HG02884 (cell line): ENCODE results near the gene AKAP5.
A peak's percentile ranks its signal among the peaks of the same experiment; 100 is the strongest.
"Not testable (repeated sequence)": the region's sequence is repeated elsewhere in the genome, so short reads cannot be mapped to it uniquely, and the experiment has no call there.

Experiments used
- ATAC-seq: cut with Tn5 transposase; IDR thresholded peaks from one replicate; pipeline ENCODE4 v1.9.1; 2021; ENCODE audit warnings: mild to moderate bottlenecking, moderate library complexity; ENCODE audit not compliant: unreplicated experiment

AKAP5 gene

DNA sequence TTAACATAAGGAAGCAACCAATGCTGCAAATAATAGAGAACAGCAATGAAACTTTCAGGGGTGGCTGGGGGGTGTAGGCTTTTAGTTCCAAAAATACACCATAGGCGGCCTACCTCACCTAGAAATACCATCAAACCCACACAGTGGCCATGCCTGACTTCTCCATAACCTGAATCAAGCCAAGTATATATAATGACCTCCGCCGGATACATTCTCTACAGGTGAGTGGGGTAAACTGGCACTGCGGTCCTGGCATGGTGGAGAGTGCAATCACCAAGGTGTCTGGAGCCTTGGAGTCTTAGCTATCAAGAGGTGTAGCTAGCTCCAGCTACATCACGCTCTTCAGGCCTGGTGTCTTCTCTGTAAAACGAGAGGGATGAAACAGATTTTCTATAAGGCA, 37.2 kb downstream of the AKAP5 start:
- no peak for ATAC-seq

- no peak for ATAC-seq
Observed at GRCh38 chr14:64502887-64503433, 37.7 kb downstream of the AKAP5 start.

DNA sequence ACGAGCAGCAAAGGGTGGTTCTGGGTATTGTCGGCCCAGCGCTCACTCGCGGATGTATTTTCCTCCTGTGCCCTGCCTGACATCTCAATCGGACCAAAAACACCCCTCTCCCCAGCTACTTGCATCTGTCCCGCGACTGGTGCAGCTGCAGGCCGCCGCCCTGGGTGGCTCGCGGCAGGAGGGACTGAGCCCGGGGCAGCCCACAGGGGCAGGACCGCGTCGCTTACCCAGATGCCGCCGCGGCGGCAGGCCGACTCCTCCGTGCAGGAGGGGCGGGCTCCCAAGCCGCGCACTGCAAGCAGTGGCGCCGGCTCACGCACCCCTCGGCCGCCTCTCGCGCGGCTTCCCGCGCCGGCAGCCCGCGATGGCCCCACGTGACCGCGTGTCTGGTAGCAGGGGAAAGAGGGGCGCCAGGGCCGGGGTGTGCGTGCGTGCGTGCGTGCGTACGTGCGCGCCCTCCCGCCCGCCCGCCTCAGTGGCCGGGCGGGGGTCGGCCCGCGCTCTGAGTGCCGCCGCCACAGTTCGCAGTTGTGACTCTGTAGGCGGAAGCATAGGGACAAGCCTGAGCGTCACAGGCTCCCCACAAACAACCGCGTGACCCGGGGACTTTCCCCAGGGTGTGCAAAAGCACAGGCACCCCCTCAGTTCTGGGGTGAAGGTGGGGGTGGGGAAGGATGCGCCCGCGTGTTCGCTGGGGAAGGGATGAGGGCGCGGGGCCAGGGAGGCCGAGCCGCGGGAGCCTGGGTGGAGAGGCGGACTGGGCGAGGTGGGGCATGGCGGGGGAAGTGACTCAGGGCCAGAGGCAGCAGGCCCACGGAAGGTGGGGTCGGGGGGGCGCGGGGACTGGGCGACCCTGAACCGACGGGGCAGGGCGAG, 38.4 kb downstream of the AKAP5 start, which contains the start of gene ZBTB25:
Gene ZBTB25, minus strand, starts transcription at position 405 of the 876 bp plus-strand sequence. CDS start 13,305 bp downstream, outside the sequence.
- ATAC-seq: peak; percentile 49

GRCh38 chr14:64504310-64504896, 39.1 kb downstream of the AKAP5 start, which contains the start of gene ZBTB1:
TSS of gene ZBTB1 (plus strand) at chr14:64504770. CDS start at chr14:64521505, 16,735 bp downstream.
- peak; percentile 7 for ATAC-seq

DNA sequence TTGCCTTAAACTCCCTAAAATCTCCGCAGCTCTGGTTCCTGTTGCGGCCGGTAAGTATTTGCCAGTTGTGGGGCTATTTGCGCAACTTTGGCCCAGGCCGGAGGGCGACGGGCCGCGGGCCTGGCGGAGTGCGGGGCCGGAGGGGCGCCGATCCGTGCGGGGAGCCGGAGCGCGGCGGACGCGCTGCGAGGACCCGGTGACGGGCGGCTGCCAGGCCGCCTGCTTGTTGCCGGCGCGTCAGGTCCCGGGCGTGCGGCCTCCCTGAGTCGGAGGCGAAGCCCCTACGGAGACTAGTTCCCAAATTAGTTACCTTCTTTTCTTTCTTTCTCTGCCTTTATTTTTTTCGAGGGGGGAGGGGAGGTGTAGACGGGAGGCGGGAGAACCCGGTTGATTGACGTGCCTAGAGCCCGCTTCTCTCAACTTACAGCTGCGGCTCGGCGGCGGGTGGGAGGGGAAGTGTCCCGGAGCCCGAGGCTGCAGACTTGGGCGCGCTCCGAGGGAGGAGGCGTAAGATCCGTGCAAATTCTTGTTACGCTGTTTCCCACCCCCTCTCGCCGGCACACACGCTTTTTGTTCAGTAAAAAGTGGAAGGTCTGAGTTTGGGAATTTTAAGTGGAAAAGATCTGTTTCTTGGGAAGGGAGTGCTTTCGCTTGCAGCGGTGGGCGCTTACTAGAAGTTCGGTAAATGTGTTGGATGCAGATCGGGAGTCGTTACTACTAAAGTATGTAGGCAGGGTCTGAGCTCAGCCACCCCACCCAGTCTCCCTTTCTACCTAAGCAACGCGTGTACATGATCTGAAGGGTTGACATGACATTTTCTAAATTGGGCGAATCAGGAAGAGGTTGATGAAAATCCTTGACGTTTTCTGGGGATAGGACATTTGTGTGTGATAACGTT, 39.8 kb downstream of the AKAP5 start:
- ATAC-seq: peak; percentile 22

DNA sequence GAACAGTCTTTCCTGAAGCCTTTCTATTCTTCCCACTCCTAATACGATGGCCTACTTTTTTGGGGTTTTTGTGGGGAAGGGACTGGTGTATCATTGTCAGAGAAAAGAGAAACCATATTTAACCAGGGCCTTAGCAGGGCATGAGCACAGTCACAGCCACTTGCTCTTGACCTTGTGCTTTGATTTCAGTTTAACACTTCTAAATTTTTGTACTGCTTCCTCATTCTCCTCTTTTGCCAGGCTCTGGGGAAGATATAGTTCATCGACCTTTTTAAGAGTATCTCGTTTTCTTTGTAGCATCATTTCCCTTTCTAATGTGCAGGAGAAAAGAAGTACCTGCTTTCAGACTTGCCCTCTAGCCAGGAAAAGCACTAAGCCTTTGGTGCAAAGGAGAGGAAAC, 41.4 kb downstream of the AKAP5 start:
- no peak for ATAC-seq

DNA sequence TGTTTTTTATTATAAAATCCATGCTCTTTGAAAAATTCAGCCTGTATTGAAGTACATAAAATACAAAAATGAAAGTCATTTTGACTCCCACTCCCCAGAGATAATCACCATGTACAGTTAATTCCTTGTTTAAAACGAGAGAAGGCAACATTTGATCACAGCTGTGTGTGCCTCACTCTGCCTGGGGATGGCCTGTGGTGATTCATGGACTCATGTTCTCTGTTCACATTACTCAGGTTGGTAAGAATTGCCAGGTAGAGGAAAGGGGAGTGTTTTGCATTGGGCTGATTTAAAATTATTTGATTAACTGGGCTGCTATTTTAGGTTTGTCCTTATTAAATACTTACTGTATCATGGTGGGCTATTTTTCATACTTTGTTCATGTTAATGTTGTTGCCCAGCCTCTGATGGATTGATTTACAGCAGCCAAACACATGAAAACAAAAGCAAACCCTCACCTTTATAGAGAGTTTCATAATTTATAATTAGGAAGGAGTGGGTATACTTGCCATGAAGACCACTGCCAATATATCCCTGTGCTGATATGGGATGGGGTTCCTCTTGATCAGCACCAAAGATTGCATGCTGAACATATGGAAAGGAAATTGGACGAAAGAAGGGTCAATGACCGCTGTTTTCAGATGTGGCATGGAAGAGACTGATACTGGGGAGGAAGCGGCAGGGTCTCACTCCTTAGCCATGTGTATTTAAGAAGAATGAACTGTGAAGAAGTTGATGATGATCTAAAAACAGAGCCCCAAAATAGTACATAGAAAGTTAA, 42.3 kb downstream of the AKAP5 start:
- ATAC-seq: no peak

- peak; percentile 26 for ATAC-seq
Observed at GRCh38 chr14:64508215-64508776, 43.0 kb downstream of the AKAP5 start.

DNA sequence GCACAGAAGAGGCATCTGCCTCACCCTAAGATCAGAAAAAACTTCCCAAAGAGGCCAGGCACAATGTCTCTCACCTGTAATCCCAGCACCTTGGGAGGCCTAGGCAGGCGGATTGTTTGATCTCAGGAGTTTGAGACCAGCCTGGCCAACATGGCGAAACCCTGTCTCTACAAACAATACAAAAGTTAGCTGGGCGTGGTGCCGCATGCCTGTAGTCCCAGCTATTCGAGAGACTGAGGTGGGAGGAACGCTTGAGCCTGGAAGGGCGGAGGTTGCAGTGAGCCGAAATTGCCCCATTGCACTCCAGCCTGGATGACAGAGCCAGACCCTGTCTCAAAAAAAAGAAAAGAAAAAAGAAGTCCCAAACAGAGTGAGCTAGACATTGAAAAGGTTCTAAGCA, 43.7 kb downstream of the AKAP5 start:
- no peak for ATAC-seq

DNA sequence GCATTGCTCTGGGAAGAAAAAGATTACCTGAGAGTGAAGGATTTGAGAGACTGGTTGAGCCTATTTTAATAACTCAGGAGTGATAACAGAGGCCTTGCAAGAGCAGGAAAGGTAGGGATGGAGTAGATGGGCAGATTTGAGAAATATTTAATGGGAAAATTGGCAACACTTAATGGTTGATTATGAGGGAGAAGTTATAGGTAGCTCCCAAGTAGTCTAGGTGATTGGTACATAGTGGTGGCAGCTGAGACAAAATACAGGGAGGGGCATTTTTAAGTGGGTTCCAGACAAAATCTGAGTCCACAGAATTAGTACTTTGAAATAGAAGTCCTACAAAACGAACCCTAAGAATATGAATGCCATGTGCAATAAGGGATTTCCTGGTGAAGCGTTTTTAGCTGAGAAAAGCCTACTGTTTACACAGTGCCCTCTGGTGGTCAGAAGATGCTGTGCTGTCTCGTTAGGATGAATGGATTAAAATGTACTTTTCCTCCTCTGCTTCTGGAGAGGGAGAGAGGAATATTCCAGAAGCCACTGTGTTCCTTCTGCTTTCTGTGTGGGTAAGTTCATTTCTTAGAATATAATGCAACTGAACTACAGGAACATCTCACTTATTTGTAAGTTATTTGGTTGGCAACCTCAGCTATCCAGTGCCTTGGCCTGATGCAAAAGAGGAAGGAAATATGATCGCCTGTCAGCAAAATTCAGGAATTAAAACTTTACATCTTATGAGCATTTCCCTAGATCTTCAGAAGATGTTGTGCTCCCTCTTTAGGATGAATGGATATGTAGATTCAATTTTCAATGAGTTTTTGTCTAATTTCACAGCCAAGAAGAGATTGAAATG, 45.7 kb downstream of the AKAP5 start:
- no peak for ATAC-seq

DNA sequence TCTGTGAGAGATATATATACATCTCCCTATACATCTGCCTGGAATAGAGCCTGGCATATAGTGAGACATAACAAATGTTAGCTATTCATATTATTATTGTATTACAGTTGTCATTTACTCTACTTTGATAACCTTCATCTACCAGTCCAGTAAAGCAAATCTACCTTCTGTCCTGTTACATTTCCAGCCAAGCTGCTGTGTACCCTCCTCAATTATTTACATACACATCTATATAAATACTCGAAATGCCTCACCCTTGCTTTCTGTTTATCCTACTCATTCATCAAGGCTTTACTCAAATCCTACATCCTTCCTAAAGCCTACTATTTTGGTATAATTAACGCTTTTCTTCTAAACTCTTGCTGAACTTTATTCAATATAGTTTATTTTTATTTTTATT, 48.0 kb downstream of the AKAP5 start:
- no peak for ATAC-seq

- no peak for ATAC-seq
Observed at GRCh38 chr14:64515053-64515452, 49.8 kb downstream of the AKAP5 start.

- no peak for ATAC-seq
Observed at GRCh38 chr14:64516969-64517368, 51.7 kb downstream of the AKAP5 start.

- not testable (repeated sequence) for ATAC-seq
Observed at GRCh38 chr14:64517667-64518066, 52.4 kb downstream of the AKAP5 start.

GRCh38 chr14:64518229-64518628, 52.9 kb downstream of the AKAP5 start:
- ATAC-seq: no peak

DNA sequence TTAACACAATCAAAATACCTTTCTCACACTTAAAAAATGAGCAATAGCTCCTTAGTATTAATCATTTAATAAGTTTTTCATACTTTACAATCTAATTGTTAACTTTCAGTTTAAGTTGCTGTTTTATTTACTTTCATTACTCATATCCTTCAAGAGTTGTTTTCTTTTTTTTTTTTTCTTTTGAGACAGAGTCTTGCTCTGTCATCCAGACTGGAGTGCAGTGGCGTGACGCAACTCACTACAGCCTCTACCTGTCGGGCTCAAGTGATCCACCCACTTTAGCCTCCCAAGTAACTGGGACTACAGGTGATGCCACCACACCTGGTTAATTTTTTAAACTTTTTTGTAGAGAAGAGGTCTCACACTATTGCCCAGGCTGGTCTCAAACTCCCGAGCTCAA, 55.4 kb downstream of the AKAP5 start:
- ATAC-seq: no peak

GRCh38 chr14:64522591-64523355, 57.5 kb downstream of the AKAP5 start:
- no peak for ATAC-seq
